GM18858 (cell line): ENCODE data around the gene CEP41.

Source experiments
- ATAC-seq: cut with Tn5 transposase; IDR thresholded peaks from one replicate; pipeline ENCODE4 v1.9.1; 2021; ENCODE audit not compliant: unreplicated experiment

CEP41 gene

GRCh38 chr7:130356121-130356875 lies 84.5 kb downstream of the CEP41 start:
- no peak for ATAC-seq

- no peak for ATAC-seq
Observed at GRCh38 chr7:130353196-130353595, 87.6 kb downstream of the CEP41 start.

- no peak for ATAC-seq
Observed at GRCh38 chr7:130352194-130353074, 88.4 kb downstream of the CEP41 start.

GRCh38 chr7:130351791-130352090 lies 89.1 kb downstream of the CEP41 start:
- no peak for ATAC-seq

GRCh38 chr7:130350945-130351790 lies 89.6 kb downstream of the CEP41 start:
- no peak for ATAC-seq

- no peak for ATAC-seq
Observed at GRCh38 chr7:130349911-130350782, 90.7 kb downstream of the CEP41 start.

GRCh38 chr7:130346941-130347340 lies 93.9 kb downstream of the CEP41 start:
- no peak for ATAC-seq

- ATAC-seq = no peak
Observed at GRCh38 chr7:130346177-130346905, 94.5 kb downstream of the CEP41 start.

GRCh38 chr7:130345725-130346124 lies 95.1 kb downstream of the CEP41 start:
- no peak for ATAC-seq

GRCh38 chr7:130345136-130345535 lies 95.7 kb downstream of the CEP41 start:
- no peak for ATAC-seq

GRCh38 chr7:130344271-130344866 lies 96.4 kb downstream of the CEP41 start, which contains the start of gene CPA5:
TSS of gene CPA5 (plus strand) at chr7:130344816. CDS start at chr7:130346486, 1,670 bp downstream.
- ATAC-seq = no peak
